K562 (cell line): ENCODE data around the gene TMEM45A. TPM values are rescaled to one million over a fixed set of nuclear protein-coding genes. Genes with fewer than 3 reads are reported as not detected.

ENCODE experiments used
- ADNP ChIP-seq: fragments of 200-800 bp; sonication (Bioruptor generic); IDR thresholded peaks from 2 replicates; pipeline ENCODE4 v1.6.1; 2016; ENCODE audit warnings: missing genetic modification characterization, missing compliant biosample characterization
- CUX1 ChIP-seq: fragments of 200-800 bp; sonication (Bioruptor generic); IDR thresholded peaks from 2 replicates; pipeline ENCODE4 v1.6.1; 2016; ENCODE audit warnings: missing genetic modification characterization, missing compliant biosample characterization
- FOXA3 ChIP-seq, 2 experiments: fragments of 450-650 bp in 1 of 2; sonication (generic) in 1 of 2; formaldehyde crosslinking; IDR thresholded peaks in 1 of 2; conservative IDR thresholded peaks in 1 of 2; 2 replicates each; pipeline versions ENCODE4 v1.4.0 to v1.8.0; 2020 to 2022; ENCODE audit warnings: mild to moderate bottlenecking in 2 of 2, missing genetic modification reagents in 1 of 2
- GABPA ChIP-seq: fragments of 200-800 bp; sonication (Bioruptor generic); conservative IDR thresholded peaks from 2 replicates; pipeline ENCODE4 v1.6.1; 2016; ENCODE audit warnings: low read depth, missing genetic modification characterization, missing compliant biosample characterization
- HDAC1 ChIP-seq, 2 experiments: fragments of 450-650 bp; IDR thresholded peaks; 2 replicates each; pipeline ENCODE4 v1.6.1; 2016 to 2017; ENCODE audit warnings: inconsistent platforms in 1 of 2, mild to moderate bottlenecking in 1 of 2, moderate library complexity in 1 of 2
- KAT7 ChIP-seq: sonication (generic); formaldehyde crosslinking; IDR thresholded peaks from 2 replicates; pipeline ENCODE4 v1.8.0; 2022; ENCODE audit warnings: missing genetic modification reagents, mild to moderate bottlenecking, borderline replicate concordance
- NBN ChIP-seq: fragments of 450-650 bp; IDR thresholded peaks from 2 replicates; pipeline ENCODE4 v1.6.1; 2016; ENCODE audit warnings: low read depth, mild to moderate bottlenecking
- NFE2 ChIP-seq: IDR thresholded peaks from 2 replicates; pipeline ENCODE4 v1.6.1; 2014; ENCODE audit warnings: antibody characterized with exemption, low read depth
- SMARCE1 ChIP-seq: fragments of 450-650 bp; IDR thresholded peaks from 2 replicates; pipeline ENCODE4 v1.7.1; 2016; ENCODE audit warnings: mild to moderate bottlenecking
- XRCC3 ChIP-seq: fragments of 450-650 bp; IDR thresholded peaks from 2 replicates; pipeline ENCODE4 v1.6.1; 2017; ENCODE audit warnings: mild to moderate bottlenecking, moderate library complexity
- ZNF407 ChIP-seq: fragments of 450-650 bp; IDR thresholded peaks from 2 replicates; pipeline ENCODE4 v1.6.1; 2016; ENCODE audit warnings: low read depth
- ZNF707 ChIP-seq: fragments of 250-450 bp; sonication (Bioruptor Pico); conservative IDR thresholded peaks from 2 replicates; pipeline ENCODE4 v1.8.0; 2022; ENCODE audit warnings: inconsistent platforms, mild to moderate bottlenecking, moderate library complexity
- polyA plus RNA-seq, 8 experiments: library from polyadenylated mRNA; depleted of rRNA in 4 of 8; stranded (reverse) in 5 of 8; unstranded in 3 of 8; fragments of >200 nt; fragmentation: Nextera tagmentation in 2 of 8; fragmentation: Illumina TruSeq in 1 of 8; extraction: Ambion mirVana in 2 of 8; extraction: Trizol in 1 of 8; gene quantifications; 2 replicates each; pipeline versions ENCODE4 v1.2.1 to v1.2.3, GENCODE V29; 2011 to 2014; ENCODE audit warnings: inconsistent platforms in 1 of 8, missing spikeins in 1 of 8
- total RNA-seq, 7 experiments: library from RNA; depleted of rRNA in 6 of 7; stranded (reverse); fragments of >200 nt in 6 of 7; fragmentation: Illumina TruSeq in 2 of 7; extraction: Trizol in 2 of 7; gene quantifications; 2 replicates each; pipeline versions ENCODE4 v1.2.1 to v1.2.3, GENCODE V29; 2011 to 2021; ENCODE audit warnings: low replicate concordance in 1 of 7

The TMEM45A gene
- total and polyA plus RNA-seq, 9 of the 15 experiments (the other 6 are each of a cell fraction or from before 2014, with no cell fraction given), result 0.41 to 4.1 (median 0.95) TPM

GRCh38 chr3:100492059-100493006 is at the start of gene TMEM45A (continued):
- TF ChIP-seq ZNF407, result no peak
- TF ChIP-seq NBN, result no peak
- no peak for TF ChIP-seq ZNF707 (CRISPR knock-in tag)
- no peak for TF ChIP-seq GABPA (tag)
- TF ChIP-seq ADNP, result no peak
- TF ChIP-seq FOXA3 (CRISPR knock-in tag; conservative IDR thresholded peaks at IDR 0.05 in 1 of 2, IDR thresholded peaks at IDR 0.05 in 1 of 2), result no peak
- TF ChIP-seq SMARCE1, result no peak
- TF ChIP-seq XRCC3, result no peak
- TF ChIP-seq KAT7, result no peak
- TF ChIP-seq CUX1 (CRISPR knock-in tag), result no peak
- TF ChIP-seq NFE2, result no peak
- no peak for TF ChIP-seq HDAC1 (IDR thresholded peaks at IDR 0.05)
